ENCODE data around the gene TUBB4A. TPM values are rescaled to one million over a fixed set of nuclear protein-coding genes. Genes with fewer than 3 reads are reported as not detected.

The TUBB4A gene
- total RNA-seq, 1 donor, result not detected

DNA sequence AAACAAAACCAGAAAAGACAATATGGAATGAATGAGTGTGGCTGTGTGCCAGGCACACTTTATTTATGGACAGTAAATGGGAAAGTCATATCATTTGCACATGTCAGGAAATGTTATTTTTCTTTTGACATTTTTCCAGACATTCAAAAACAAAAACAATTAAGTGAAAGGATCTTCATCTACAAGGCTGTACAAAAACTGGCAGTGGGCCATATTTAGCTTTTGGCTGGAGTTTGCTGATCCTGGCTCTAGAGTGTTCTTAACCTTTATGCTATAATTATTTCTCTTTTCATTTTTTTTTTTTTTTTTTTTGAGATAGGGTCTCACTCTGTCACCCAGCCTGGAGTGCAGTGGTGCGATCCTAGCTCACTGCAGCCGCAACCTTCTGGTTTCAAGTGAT lies 22.2 kb upstream of the TUBB4A start:
- TF ChIP-seq, protein P1, sequence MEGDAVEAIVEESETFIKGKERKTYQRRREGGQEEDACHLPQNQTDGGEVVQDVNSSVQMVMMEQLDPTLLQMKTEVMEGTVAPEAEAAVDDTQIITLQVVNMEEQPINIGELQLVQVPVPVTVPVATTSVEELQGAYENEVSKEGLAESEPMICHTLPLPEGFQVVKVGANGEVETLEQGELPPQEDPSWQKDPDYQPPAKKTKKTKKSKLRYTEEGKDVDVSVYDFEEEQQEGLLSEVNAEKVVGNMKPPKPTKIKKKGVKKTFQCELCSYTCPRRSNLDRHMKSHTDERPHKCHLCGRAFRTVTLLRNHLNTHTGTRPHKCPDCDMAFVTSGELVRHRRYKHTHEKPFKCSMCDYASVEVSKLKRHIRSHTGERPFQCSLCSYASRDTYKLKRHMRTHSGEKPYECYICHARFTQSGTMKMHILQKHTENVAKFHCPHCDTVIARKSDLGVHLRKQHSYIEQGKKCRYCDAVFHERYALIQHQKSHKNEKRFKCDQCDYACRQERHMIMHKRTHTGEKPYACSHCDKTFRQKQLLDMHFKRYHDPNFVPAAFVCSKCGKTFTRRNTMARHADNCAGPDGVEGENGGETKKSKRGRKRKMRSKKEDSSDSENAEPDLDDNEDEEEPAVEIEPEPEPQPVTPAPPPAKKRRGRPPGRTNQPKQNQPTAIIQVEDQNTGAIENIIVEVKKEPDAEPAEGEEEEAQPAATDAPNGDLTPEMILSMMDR (IDR thresholded peaks at IDR 0.05; ENCODE audit: insufficient read depth, low read depth, low read length), result no peak
- H3K4me3 ChIP-seq (ENCODE audit: low read depth, low read length), result no peak overlapping the region
- no peak for DNase-seq (ENCODE audit: low read depth)

- no peak overlapping the region for H3K4me3 ChIP-seq (ENCODE audit: low read depth, low read length)
- TF ChIP-seq, protein P1 (IDR thresholded peaks at IDR 0.05; ENCODE audit: insufficient read depth, low read depth, low read length), result no peak
- no peak for DNase-seq (ENCODE audit: low read depth)
Observed at GRCh38 chr19:6522712-6523111, 20.6 kb upstream of the TUBB4A start.

DNA sequence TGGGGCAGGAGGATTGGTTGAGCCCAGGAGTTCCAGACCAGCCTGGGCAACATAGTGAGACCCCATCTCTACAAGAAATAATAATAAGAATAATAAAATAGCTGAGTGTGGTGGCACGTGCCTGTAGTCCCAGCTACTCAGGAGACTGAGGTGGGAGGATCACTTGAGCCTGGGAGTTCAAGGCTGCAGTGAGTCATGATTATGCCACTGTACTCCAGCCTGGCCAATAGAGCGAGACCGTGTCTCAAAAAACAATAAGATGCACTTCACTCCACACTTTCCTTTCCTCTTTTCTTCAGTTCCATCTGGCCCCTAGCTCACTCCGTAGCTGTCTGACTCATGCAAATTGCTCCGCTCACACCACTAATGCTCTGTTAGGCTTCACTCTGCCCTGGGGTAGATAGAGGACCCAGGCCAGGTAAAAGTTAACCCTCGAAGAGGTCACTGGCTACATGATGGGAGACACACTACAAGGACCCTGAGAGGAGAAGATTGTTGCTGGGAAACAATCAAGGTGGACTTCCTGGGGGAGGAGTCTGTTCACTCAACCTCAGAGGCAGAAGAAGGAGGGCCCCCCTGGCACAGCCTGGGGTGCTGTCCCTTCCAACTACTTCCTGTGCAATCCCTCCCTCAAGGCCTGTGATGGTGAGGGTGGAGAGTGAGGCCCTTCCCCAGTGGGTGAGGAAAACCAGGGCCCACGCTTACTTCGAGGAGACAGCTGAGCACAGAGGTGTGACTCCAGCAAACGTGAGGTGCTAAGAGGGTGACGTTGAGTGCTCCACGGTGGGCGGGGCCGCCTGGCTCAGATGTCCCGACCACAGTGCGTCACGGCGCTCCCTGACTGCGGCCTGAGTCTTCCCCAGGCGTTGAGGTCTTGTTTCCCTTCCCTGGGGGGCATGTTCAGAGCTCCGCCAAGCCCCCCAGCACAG lies 19.9 kb upstream of the TUBB4A start:
- no peak for DNase-seq (ENCODE audit: low read depth)
- TF ChIP-seq, protein P1 (IDR thresholded peaks at IDR 0.05; ENCODE audit: insufficient read depth, low read depth, low read length), result no peak
- no peak overlapping the region for H3K4me3 ChIP-seq (ENCODE audit: low read depth, low read length)

DNA sequence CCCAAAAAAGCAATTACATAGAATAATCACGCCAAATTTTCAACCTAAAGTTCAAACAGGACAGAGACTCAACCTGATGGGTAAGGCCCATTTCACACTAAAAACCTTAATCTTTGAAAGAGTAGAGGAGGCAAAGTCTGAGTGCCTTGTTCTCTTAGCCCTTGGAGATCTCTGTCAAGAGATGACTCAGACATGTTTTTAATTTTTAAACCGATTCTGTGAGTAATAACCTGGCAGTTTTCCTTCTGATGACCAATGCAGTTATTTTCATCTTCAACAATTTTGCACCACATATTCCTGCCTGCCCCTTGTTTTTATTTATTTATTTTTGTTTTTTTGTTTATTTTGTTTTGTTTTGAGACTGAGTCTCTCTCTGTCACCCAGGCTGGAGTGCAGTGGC lies 17.2 kb upstream of the TUBB4A start:
- DNase-seq (ENCODE audit: low read depth), result peak; percentile 41
- TF ChIP-seq, protein P1 (IDR thresholded peaks at IDR 0.05; ENCODE audit: insufficient read depth, low read depth, low read length), result no peak
- no peak overlapping the region for H3K4me3 ChIP-seq (ENCODE audit: low read depth, low read length)

DNA sequence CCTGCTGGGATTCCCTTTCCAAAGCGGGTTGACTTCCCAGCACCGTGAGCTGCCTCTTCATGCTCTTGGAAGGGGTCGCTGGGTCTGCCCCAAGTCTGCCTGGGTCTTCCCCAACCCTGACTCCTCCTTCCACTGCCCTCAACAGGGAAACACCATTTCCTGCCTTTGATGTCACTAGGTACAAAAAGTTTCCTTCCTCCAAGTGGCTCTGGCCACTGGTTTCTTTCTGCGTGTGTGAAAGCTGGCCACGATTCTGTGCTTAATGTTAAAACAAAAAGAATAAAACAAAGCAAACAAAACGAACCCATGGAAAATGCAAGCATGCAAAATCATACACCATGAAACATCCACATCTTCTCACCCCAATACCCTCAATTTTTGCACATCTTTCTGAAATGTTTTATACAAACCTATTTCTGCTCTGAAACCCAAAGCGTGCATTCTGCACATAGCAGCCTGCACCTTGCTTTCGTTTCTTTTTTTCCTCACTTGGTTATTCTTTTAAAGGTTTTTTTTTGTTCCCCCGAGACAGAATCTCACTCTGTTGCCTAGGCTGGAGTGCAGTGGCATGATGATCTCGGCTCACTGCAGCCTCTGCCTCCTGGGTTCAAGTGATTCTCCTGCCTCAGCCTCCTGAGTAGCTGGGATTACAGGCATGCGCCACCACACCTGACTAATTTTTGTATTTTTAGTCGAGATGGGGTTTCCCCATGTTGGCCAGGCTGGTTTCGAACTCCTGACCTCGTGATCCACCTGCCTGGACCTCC lies 16.2 kb upstream of the TUBB4A start:
- TF ChIP-seq, protein P1 (IDR thresholded peaks at IDR 0.05; ENCODE audit: insufficient read depth, low read depth, low read length), result no peak
- H3K4me3 ChIP-seq (ENCODE audit: low read depth, low read length), result no peak overlapping the region
- DNase-seq (ENCODE audit: low read depth), result no peak

DNA sequence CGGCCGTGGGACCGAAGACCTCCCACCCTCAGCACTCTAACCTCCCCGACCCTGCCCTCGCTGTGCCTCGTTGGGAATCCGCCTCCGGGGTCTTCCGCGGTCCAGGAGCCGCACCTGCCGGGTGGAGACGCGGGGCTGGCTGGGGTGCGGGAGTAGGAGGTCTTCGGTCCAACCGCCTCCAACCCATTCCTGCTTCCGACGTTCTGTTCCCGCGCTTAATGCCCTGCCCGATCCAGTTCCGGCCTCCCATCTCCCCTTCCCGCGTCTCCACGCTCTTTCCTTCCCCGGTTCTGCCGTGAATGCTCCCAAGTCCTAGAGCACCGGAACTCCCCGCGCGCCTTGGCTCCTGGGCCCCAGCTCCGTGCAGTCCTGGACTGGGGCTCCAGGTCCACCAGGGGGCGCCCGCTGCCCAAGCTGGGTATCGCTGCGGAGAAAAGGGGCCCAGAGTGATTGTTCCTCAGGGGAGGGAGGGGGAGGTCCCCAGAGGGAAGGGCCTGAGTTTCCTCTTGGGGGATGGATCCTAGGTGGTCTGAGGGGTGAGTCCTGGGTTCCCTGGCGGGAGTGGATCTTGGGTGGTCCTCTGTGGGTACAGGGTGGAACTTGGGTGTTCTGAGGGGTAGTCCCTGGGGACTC lies 14.7 kb upstream of the TUBB4A start:
- peak; percentile 73 for DNase-seq (ENCODE audit: low read depth)
- TF ChIP-seq, protein P1 (IDR thresholded peaks at IDR 0.05; ENCODE audit: insufficient read depth, low read depth, low read length), result peak; percentile 98
- peak overlapping the region; percentile 68 for H3K4me3 ChIP-seq (ENCODE audit: low read depth, low read length)
